Measurements from ENCODE around the gene DICER1. TPM values are rescaled to one million over a fixed set of nuclear protein-coding genes. Genes with fewer than 3 reads are reported as not detected.

Gene DICER1
- total RNA-seq, 1 donor from 2014 or later, result 27.6 TPM

DNA sequence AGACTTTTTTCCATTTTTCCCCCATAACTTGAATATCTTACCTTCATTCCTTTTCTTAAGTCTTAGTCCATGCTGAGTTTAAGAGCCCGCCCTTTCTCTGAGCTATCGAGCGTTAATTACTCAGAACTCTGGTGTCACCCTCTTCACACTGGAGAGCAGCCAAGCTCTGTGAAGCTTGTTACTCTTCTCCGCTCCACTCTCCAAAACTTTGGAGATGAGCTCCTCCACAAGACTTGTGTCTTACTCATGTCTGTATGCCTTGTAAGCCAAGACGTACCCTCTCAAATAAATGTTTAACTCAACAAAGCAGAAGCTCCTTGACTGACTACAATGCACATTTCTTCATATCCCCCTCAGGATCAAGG, 54.7 kb downstream of the DICER1 start:
- DNase-seq (ENCODE audit: low read depth), result no peak
- Histone ChIP-seq H3K36me3 (ENCODE audit: control insufficient read depth, insufficient read depth, low read length) (peaks cover 14% of the 10 kb centered on the region), H3K4me3 (ENCODE audit: low read depth, low read length) (no peak overlapping the region), H3K27me3 (ENCODE audit: control insufficient read depth, insufficient read depth, low read length) (no peaks in the 10 kb centered on the region)
- no peak for FAIRE-seq
- no peak for TF ChIP-seq CTCF (IDR thresholded peaks at IDR 0.05; ENCODE audit: insufficient read depth, low read length, severe bottlenecking)

- H3K36me3 ChIP-seq (ENCODE audit: control insufficient read depth, insufficient read depth, low read length), result peaks cover 14% of the 10 kb centered on the region
- H3K27me3 ChIP-seq (ENCODE audit: control insufficient read depth, insufficient read depth, low read length), result no peaks in the 10 kb centered on the region
- FAIRE-seq (no peak), DNase-seq (ENCODE audit: low read depth) (no peak)
- no peak for TF ChIP-seq CTCF (IDR thresholded peaks at IDR 0.05; ENCODE audit: insufficient read depth, low read length, severe bottlenecking)
- H3K4me3 ChIP-seq (ENCODE audit: low read depth, low read length), result no peak overlapping the region
Measured at GRCh38 chr14:95101736-95102679, 55.3 kb downstream of the DICER1 start.

DNA sequence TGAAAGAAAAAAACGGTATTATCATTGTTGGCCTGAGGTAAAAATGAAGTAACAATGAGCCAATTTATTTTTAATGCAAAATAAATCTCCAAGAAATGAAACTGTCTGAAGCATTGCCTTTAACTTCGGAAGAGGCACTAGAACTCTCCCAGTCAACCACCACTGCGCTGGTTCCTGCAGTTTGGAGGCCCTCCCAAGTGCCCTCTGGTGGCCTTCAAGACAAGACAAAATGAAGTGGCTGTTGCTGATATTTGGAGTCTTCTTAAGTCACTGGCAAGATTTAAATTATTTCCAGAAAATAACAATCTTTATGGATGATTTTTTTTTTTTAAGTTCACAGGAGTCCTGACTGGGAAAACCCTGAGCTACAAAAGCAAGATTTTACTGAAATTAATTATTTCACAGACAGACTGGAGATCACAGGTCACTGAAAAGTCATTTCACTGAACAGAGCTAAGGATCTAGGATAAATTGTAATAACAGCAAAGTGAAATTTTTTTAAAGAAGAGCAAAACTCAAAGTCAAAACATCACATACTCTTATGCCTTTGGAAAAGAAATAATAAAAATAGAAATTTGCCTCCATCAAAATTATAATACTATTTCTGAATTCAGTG, 58.2 kb downstream of the DICER1 start:
- FAIRE-seq (no peak), DNase-seq (ENCODE audit: low read depth) (peak; percentile 58)
- Histone ChIP-seq H3K27me3 (ENCODE audit: control insufficient read depth, insufficient read depth, low read length) (no peaks in the 10 kb centered on the region), H3K4me3 (ENCODE audit: low read depth, low read length) (no peak overlapping the region), H3K36me3 (ENCODE audit: control insufficient read depth, insufficient read depth, low read length) (peaks cover 13% of the 10 kb centered on the region)
- peak; percentile 62 for TF ChIP-seq CTCF (IDR thresholded peaks at IDR 0.05; ENCODE audit: insufficient read depth, low read length, severe bottlenecking)

DNA sequence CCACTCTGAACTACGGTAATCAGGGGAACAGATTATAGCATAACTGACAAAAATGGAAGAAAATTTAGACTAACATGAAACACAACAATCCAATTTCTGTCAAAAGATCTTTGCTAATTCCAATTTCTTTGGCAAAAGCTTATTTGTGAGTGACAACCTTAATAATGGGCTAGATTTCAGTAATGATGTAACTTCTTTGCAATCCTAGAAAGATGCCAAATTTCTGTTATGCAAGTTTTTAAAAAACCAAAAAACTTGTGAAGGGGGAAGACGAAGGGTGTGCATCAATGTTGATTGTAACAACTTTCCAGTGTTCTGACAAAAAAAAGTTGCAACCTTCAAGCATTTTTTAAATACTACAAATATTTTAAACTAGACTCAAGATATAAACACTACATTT, 59.9 kb downstream of the DICER1 start:
- H3K36me3 ChIP-seq (ENCODE audit: control insufficient read depth, insufficient read depth, low read length), result peaks cover 14% of the 10 kb centered on the region
- H3K27me3 ChIP-seq (ENCODE audit: control insufficient read depth, insufficient read depth, low read length), result no peaks in the 10 kb centered on the region
- TF ChIP-seq CTCF (IDR thresholded peaks at IDR 0.05; ENCODE audit: insufficient read depth, low read length, severe bottlenecking), result no peak
- DNase-seq (ENCODE audit: low read depth) (no peak), FAIRE-seq (no peak)
- H3K4me3 ChIP-seq (ENCODE audit: low read depth, low read length), result no peak overlapping the region

DNA sequence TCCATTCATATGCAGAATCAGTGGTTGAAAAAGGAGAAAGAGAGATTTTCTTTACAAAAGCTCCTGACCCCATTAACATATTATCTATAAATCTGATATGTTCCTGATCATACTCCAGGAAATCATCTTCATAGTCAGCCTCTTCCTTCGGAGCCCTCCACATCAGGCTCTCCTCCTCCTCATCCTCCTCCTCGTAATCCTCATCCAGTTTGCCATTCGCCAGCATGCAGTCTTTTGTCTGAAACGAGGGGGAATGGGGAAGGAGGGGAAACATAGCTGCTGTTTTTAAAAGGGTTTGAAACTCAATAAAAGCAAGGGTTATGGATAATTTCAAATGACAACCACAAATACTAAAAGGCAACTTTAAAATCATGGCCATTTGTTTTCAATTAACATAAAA, 60.9 kb downstream of the DICER1 start:
- H3K36me3 ChIP-seq (ENCODE audit: control insufficient read depth, insufficient read depth, low read length), result peaks cover 14% of the 10 kb centered on the region

More for the DNA sequence above, 60.9 kb downstream of the DICER1 start:
- H3K4me3 ChIP-seq (ENCODE audit: low read depth, low read length), result no peak overlapping the region
- H3K27me3 ChIP-seq (ENCODE audit: control insufficient read depth, insufficient read depth, low read length), result no peaks in the 10 kb centered on the region
- FAIRE-seq (no peak), DNase-seq (ENCODE audit: low read depth) (no peak)
- TF ChIP-seq CTCF (IDR thresholded peaks at IDR 0.05; ENCODE audit: insufficient read depth, low read length, severe bottlenecking), result no peak
